Parathyroid adenoma (tissue), 2 donors: Measurements from ENCODE around the gene AJM1.

ENCODE experiments used
- H2AFZ ChIP-seq: fragments of 300-600 bp; sonication (generic); one replicate; pipeline ENCODE4 v1.7.0; 2017; ENCODE audit warnings: antibody characterized with exemption, mild to moderate bottlenecking
- H3K27ac ChIP-seq: fragments of 300-600 bp; sonication (generic); one replicate; pipeline ENCODE4 v1.7.0; 2017
- H3K27me3 ChIP-seq: fragments of 300-600 bp; sonication (generic); one replicate; pipeline ENCODE4 v1.7.0; 2017; ENCODE audit warnings: low read length; ENCODE audit not compliant: control insufficient read depth, insufficient read depth
- H3K36me3 ChIP-seq: fragments of 300-600 bp; sonication (generic); one replicate; pipeline ENCODE4 v1.7.0; 2017; ENCODE audit warnings: low read length; ENCODE audit not compliant: control insufficient read depth, insufficient read depth
- H3K4me1 ChIP-seq: fragments of 300-600 bp; sonication (generic); one replicate; pipeline ENCODE4 v1.7.0; 2017; ENCODE audit warnings: control low read depth
- H3K4me2 ChIP-seq: fragments of 300-600 bp; sonication (generic); one replicate; pipeline ENCODE4 v1.7.0; 2017; ENCODE audit warnings: low read length
- H3K4me3 ChIP-seq: fragments of 300-600 bp; sonication (generic); one replicate; pipeline ENCODE4 v1.7.0; 2017; ENCODE audit warnings: low read depth, low read length
- H3K79me2 ChIP-seq: fragments of 300-600 bp; sonication (generic); one replicate; pipeline ENCODE4 v1.7.0; 2017; ENCODE audit warnings: control low read depth
- H3K9ac ChIP-seq: fragments of 300-600 bp; sonication (generic); one replicate; pipeline ENCODE4 v1.7.0; 2017; ENCODE audit warnings: mild to moderate bottlenecking
- H3K9me3 ChIP-seq: fragments of 300-600 bp; sonication (generic); one replicate; pipeline ENCODE4 v1.7.0; 2017; ENCODE audit warnings: low read length; ENCODE audit not compliant: control insufficient read depth
- TF ChIP-seq, protein P1 (sequence below): fragments of 300-600 bp; sonication (generic); IDR thresholded peaks from one replicate; pipeline ENCODE4 v1.7.0; 2017; ENCODE audit warnings: antibody characterized with exemption, mild to moderate bottlenecking
- donor health status: primary hyperparathyroidism.

Gene AJM1

DNA sequence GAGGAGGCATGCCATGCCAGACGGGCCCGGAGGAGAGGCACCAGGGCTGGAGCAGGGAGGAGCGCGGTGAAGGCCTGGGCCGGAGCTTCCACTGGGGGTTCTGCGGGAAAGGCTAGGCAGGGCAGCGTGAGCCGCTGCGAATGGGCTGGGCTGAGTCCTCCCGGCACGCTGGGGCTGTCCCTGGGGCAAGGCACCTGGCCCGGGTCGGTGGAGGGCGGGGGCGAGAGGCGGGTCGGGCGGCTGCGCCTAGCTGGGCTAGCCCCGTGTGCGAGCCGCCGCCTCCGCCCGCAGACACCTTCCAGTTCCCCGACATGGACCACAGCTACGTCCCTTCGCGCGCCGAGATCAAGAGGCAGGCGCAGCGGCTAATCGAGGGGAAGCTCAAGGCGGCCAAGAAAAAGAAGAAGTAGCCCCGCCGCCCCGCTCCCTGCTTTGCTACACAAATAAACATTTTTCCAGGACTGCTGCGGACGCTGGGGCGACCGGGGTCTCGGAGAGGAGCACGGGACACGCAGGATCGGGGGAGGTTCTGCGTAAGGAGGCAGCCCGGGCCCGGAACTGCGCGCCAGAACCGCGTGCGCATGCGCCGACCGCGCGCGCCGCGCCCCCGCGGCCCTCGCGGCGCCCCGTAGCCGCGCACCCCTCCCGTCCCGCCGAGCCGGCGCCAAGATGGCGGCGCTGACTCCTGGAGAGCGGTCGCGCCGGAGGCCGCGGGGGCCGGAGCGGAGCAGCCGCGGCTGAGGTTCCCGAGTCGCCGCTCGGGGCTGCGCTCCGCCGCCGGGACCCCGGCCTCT is 34.8 kb upstream of the AJM1 start, which contains the start of gene RABL6:
TSS of gene RABL6 (plus strand) at position 668 of the 794 bp plus-strand sequence. CDS start 249 bp downstream, outside the sequence.
- no peaks in the 10 kb centered on the region for H3K79me2 ChIP-seq
- H3K9me3 ChIP-seq: no peaks in the 10 kb centered on the region
- peak within 1 kb of the TSS; percentile 73 for H3K27ac ChIP-seq
- H3K36me3 ChIP-seq: no peaks in the 10 kb centered on the region
- H3K27me3 ChIP-seq: no peaks in the 10 kb centered on the region
- no peak within 1 kb of the TSS for H3K9ac ChIP-seq
- peak within 1 kb of the TSS; percentile 91 for H2AFZ ChIP-seq
- peak within 1 kb of the TSS; percentile 92 for H3K4me2 ChIP-seq
- TF ChIP-seq, protein P1, sequence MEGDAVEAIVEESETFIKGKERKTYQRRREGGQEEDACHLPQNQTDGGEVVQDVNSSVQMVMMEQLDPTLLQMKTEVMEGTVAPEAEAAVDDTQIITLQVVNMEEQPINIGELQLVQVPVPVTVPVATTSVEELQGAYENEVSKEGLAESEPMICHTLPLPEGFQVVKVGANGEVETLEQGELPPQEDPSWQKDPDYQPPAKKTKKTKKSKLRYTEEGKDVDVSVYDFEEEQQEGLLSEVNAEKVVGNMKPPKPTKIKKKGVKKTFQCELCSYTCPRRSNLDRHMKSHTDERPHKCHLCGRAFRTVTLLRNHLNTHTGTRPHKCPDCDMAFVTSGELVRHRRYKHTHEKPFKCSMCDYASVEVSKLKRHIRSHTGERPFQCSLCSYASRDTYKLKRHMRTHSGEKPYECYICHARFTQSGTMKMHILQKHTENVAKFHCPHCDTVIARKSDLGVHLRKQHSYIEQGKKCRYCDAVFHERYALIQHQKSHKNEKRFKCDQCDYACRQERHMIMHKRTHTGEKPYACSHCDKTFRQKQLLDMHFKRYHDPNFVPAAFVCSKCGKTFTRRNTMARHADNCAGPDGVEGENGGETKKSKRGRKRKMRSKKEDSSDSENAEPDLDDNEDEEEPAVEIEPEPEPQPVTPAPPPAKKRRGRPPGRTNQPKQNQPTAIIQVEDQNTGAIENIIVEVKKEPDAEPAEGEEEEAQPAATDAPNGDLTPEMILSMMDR: no peak
- H3K4me3 ChIP-seq: peak within 1 kb of the TSS; percentile 73
- no peaks in the 10 kb centered on the region for H3K4me1 ChIP-seq

GRCh38 chr9:136808075-136808805 is 34.0 kb upstream of the AJM1 start:
- TF ChIP-seq, protein P1: no peak
- H3K36me3 ChIP-seq: no peaks in the 10 kb centered on the region
- peak overlapping the region; percentile 77 for H3K4me2 ChIP-seq
- H3K79me2 ChIP-seq: no peaks in the 10 kb centered on the region
- no peaks in the 10 kb centered on the region for H3K27me3 ChIP-seq
- peak overlapping the region; percentile 42 for H2AFZ ChIP-seq
- no peaks in the 10 kb centered on the region for H3K9me3 ChIP-seq
- H3K27ac ChIP-seq: no peak overlapping the region
- H3K4me3 ChIP-seq: peak overlapping the region; percentile 67
- H3K4me1 ChIP-seq: no peaks in the 10 kb centered on the region
- H3K9ac ChIP-seq: no peak overlapping the region

GRCh38 chr9:136808806-136809158 is 33.5 kb upstream of the AJM1 start:
- Histone ChIP-seq H3K9ac (no peak overlapping the region), H3K36me3 (no peaks in the 10 kb centered on the region), H3K4me3 (peak overlapping the region; percentile 67), H3K4me2 (peak overlapping the region; percentile 77), H3K27ac (no peak overlapping the region), H3K79me2 (no peaks in the 10 kb centered on the region), H2AFZ (peak overlapping the region; percentile 8), H3K27me3 (no peaks in the 10 kb centered on the region), H3K9me3 (no peaks in the 10 kb centered on the region), H3K4me1 (no peaks in the 10 kb centered on the region)
- TF ChIP-seq, protein P1: no peak

DNA sequence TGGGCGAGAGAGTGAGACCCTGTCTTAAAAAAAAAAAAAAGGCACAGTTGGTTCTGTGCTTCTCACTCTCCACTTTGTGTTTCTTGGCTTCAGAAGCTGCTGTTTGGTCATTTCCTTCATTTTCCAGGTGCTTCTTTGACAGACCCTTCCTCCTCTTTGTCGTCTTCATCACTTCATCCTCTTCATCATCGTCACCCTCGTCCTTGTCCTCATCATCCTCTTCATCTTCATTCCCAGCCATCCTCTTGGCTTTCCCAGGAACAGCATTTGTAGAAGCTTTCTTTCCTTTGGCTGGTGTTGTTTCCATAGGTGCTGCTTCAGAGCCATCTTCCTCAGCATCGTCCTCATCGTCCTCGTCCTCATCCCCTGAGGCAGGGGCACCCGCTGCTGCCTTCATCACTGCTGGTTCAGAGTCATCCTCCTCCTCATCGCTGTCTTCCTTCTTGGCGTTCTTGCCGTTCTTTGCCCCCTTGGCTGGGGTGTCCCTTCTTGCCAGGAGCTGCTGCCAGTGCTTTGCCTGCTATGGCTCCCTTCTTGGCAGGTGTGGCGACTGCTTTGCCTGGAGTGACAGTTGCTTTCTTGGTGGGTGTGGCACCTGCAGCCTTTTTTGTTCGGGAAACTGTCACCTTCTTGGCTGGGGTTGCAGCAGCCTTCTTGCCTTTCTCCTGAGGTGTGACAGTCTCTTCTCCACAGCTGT is 27.4 kb upstream of the AJM1 start:
- TF ChIP-seq, protein P1: no peak
- Histone ChIP-seq H3K4me2 (no peak overlapping the region), H3K27me3 (no peaks in the 10 kb centered on the region), H3K9me3 (no peaks in the 10 kb centered on the region), H3K4me1 (no peaks in the 10 kb centered on the region), H3K4me3 (no peak overlapping the region), H3K79me2 (peaks cover 2% of the 10 kb centered on the region), H3K9ac (no peak overlapping the region), H3K27ac (no peak overlapping the region), H2AFZ (no peak overlapping the region), H3K36me3 (no peaks in the 10 kb centered on the region)
